Karpas-422 (cell line): ENCODE data around the gene ADAMTS10. TPM values are rescaled to one million over a fixed set of nuclear protein-coding genes. Genes with fewer than 3 reads are reported as not detected.

Experiments used
- DNase-seq: peaks from one replicate; pipeline ENCODE4 v3.0.0-alpha.2; 2015
- H2AFZ ChIP-seq: fragments of 200-600 bp; sonication (generic); 2 replicates; pipeline ENCODE4 v1.6.1; 2014; ENCODE audit warnings: antibody characterized with exemption, low read length, mixed read lengths
- H3K27ac ChIP-seq: fragments of 200-600 bp; sonication (generic); 2 replicates; pipeline ENCODE4 v1.5.1; 2014; ENCODE audit warnings: mild to moderate bottlenecking, low read length, moderate library complexity
- H3K27me3 ChIP-seq: fragments of 200-600 bp; sonication (generic); 2 replicates; pipeline ENCODE4 v1.6.1; 2014; ENCODE audit warnings: low read length, mixed read lengths
- H3K36me3 ChIP-seq: fragments of 200-600 bp; sonication (generic); 2 replicates; pipeline ENCODE4 v1.6.1; 2014; ENCODE audit warnings: low read length, mixed read lengths; ENCODE audit not compliant: insufficient read depth
- H3K4me1 ChIP-seq: fragments of 200-600 bp; sonication (generic); 2 replicates; pipeline ENCODE4 v1.6.1; 2014; ENCODE audit warnings: mild to moderate bottlenecking, low read length, mixed read lengths
- H3K4me2 ChIP-seq: fragments of 200-600 bp; sonication (generic); 2 replicates; pipeline ENCODE4 v1.6.1; 2014; ENCODE audit warnings: low read length, low read depth, mild to moderate bottlenecking; ENCODE audit not compliant: poor library complexity, severe bottlenecking
- H3K4me3 ChIP-seq: fragments of 200-600 bp; sonication (generic); 2 replicates; pipeline ENCODE4 v1.5.1; 2014; ENCODE audit warnings: mild to moderate bottlenecking, antibody characterized with exemption, low read length, mixed read lengths
- H3K79me2 ChIP-seq: fragments of 200-600 bp; sonication (generic); 2 replicates; pipeline ENCODE4 v1.6.1; 2014; ENCODE audit warnings: mild to moderate bottlenecking, low read length, mixed read lengths
- H3K9ac ChIP-seq: fragments of 200-600 bp; sonication (generic); 2 replicates; pipeline ENCODE4 v1.6.0; 2014; ENCODE audit warnings: low read length
- H3K9me2 ChIP-seq: fragments of 200-600 bp; sonication (generic), shearing (Covaris generic); replicated peaks from 2 replicates; pipeline ENCODE4 v1.6.0; 2014; ENCODE audit warnings: mild to moderate bottlenecking, low read length, moderate library complexity; ENCODE audit not compliant: insufficient read depth
- H3K9me3 ChIP-seq: fragments of 300-700, 200-600 bp; sonication (generic); 2 replicates; pipeline ENCODE4 v1.6.1; 2014; ENCODE audit warnings: low read length, mixed read lengths
- H4K20me1 ChIP-seq: fragments of 200-600 bp; sonication (generic); 2 replicates; pipeline ENCODE4 v1.6.1; 2014; ENCODE audit warnings: mild to moderate bottlenecking, antibody characterized with exemption, low read length, low read depth; ENCODE audit not compliant: insufficient read depth
- total RNA-seq: library from RNA; depleted of rRNA; stranded (reverse); fragments of >200 nt; shearing (Covaris generic); gene quantifications from 2 replicates; pipeline ENCODE4 v1.2.3, GENCODE V29; 2014; ENCODE audit warnings: low replicate concordance

The ADAMTS10 gene
- total RNA-seq, 1 experiment from 2014 or later: not detected

- Histone ChIP-seq H3K4me3 (no peak overlapping the region), H2AFZ (no peak overlapping the region)
Measured at GRCh38 chr19:8609279-8610040, 1.1 kb downstream of the ADAMTS10 start.

GRCh38 chr19:8608941-8609278 lies 1.6 kb downstream of the ADAMTS10 start:
- no peaks in the 10 kb centered on the region for H3K4me1 ChIP-seq
- no peak for DNase-seq
- no peaks in the 10 kb centered on the region for H3K9me3 ChIP-seq
- H3K27me3 ChIP-seq: no peaks in the 10 kb centered on the region
- no peaks in the 10 kb centered on the region for H3K79me2 ChIP-seq
- H3K36me3 ChIP-seq: no peaks in the 10 kb centered on the region
- H2AFZ ChIP-seq: no peak overlapping the region
- H3K9me2 ChIP-seq: no peaks in the 10 kb centered on the region
- no peak overlapping the region for H3K4me2 ChIP-seq
- H4K20me1 ChIP-seq: no peaks in the 10 kb centered on the region
- H3K4me3 ChIP-seq: no peak overlapping the region
- H3K9ac ChIP-seq: no peak overlapping the region
- H3K27ac ChIP-seq: no peak overlapping the region

More at GRCh38 chr19:8609279-8610040, 1.1 kb downstream of the ADAMTS10 start:
- H4K20me1 ChIP-seq: no peaks in the 10 kb centered on the region
- no peaks in the 10 kb centered on the region for H3K27me3 ChIP-seq
- no peaks in the 10 kb centered on the region for H3K9me2 ChIP-seq
- H3K9ac ChIP-seq: no peak overlapping the region
- no peak for DNase-seq
- no peaks in the 10 kb centered on the region for H3K9me3 ChIP-seq
- no peaks in the 10 kb centered on the region for H3K36me3 ChIP-seq
- no peaks in the 10 kb centered on the region for H3K4me1 ChIP-seq
- no peak overlapping the region for H3K27ac ChIP-seq
- H3K4me2 ChIP-seq: no peak overlapping the region
- H3K79me2 ChIP-seq: no peaks in the 10 kb centered on the region

- Histone ChIP-seq H3K4me2 (no peak overlapping the region), H3K4me1 (no peaks in the 10 kb centered on the region), H2AFZ (no peak overlapping the region), H3K36me3 (no peaks in the 10 kb centered on the region), H4K20me1 (no peaks in the 10 kb centered on the region), H3K9ac (no peak overlapping the region), H3K4me3 (no peak overlapping the region), H3K27ac (no peak overlapping the region), H3K9me3 (no peaks in the 10 kb centered on the region), H3K79me2 (no peaks in the 10 kb centered on the region), H3K27me3 (no peaks in the 10 kb centered on the region), H3K9me2 (no peaks in the 10 kb centered on the region)
- no peak for DNase-seq
Measured at GRCh38 chr19:8607386-8607785, 3.1 kb downstream of the ADAMTS10 start.

- no peaks in the 10 kb centered on the region for H3K79me2 ChIP-seq
- no peak overlapping the region for H2AFZ ChIP-seq
- H3K9me3 ChIP-seq: no peaks in the 10 kb centered on the region
- H3K36me3 ChIP-seq: no peaks in the 10 kb centered on the region
- no peak overlapping the region for H3K27ac ChIP-seq
- no peak overlapping the region for H3K9ac ChIP-seq
- no peak for DNase-seq
- no peaks in the 10 kb centered on the region for H3K4me1 ChIP-seq
- no peak overlapping the region for H3K4me3 ChIP-seq
- no peaks in the 10 kb centered on the region for H4K20me1 ChIP-seq
- H3K27me3 ChIP-seq: no peaks in the 10 kb centered on the region
- no peaks in the 10 kb centered on the region for H3K9me2 ChIP-seq
- H3K4me2 ChIP-seq: no peak overlapping the region
Measured at GRCh38 chr19:8605514-8605913, 5.0 kb downstream of the ADAMTS10 start.

- H3K36me3 ChIP-seq: no peaks in the 10 kb centered on the region
- no peak for DNase-seq
- no peak overlapping the region for H2AFZ ChIP-seq
- no peaks in the 10 kb centered on the region for H3K4me1 ChIP-seq
- H3K79me2 ChIP-seq: no peaks in the 10 kb centered on the region
- no peaks in the 10 kb centered on the region for H3K9me3 ChIP-seq
- no peaks in the 10 kb centered on the region for H4K20me1 ChIP-seq
- H3K4me3 ChIP-seq: no peak overlapping the region
- H3K9ac ChIP-seq: no peak overlapping the region
- H3K4me2 ChIP-seq: no peak overlapping the region
- H3K27ac ChIP-seq: no peak overlapping the region
- H3K27me3 ChIP-seq: no peaks in the 10 kb centered on the region
- no peaks in the 10 kb centered on the region for H3K9me2 ChIP-seq
Measured at GRCh38 chr19:8601796-8602195, 8.7 kb downstream of the ADAMTS10 start.

GRCh38 chr19:8600816-8601215 lies 9.7 kb downstream of the ADAMTS10 start:
- Histone ChIP-seq H3K4me3 (no peak overlapping the region), H3K9me2 (no peaks in the 10 kb centered on the region), H3K27ac (no peak overlapping the region), H3K4me2 (no peak overlapping the region), H3K9me3 (no peaks in the 10 kb centered on the region), H3K27me3 (no peaks in the 10 kb centered on the region), H3K4me1 (no peaks in the 10 kb centered on the region), H3K36me3 (no peaks in the 10 kb centered on the region), H3K79me2 (no peaks in the 10 kb centered on the region), H2AFZ (no peak overlapping the region), H4K20me1 (no peaks in the 10 kb centered on the region), H3K9ac (no peak overlapping the region)
- DNase-seq: no peak

- Histone ChIP-seq H3K27me3 (no peaks in the 10 kb centered on the region), H2AFZ (no peak overlapping the region), H3K9ac (no peak overlapping the region), H4K20me1 (no peaks in the 10 kb centered on the region), H3K4me2 (no peak overlapping the region), H3K4me1 (no peaks in the 10 kb centered on the region), H3K79me2 (no peaks in the 10 kb centered on the region), H3K36me3 (no peaks in the 10 kb centered on the region), H3K27ac (no peak overlapping the region), H3K4me3 (no peak overlapping the region), H3K9me3 (no peaks in the 10 kb centered on the region), H3K9me2 (no peaks in the 10 kb centered on the region)
- DNase-seq: no peak
Measured at GRCh38 chr19:8600064-8600463, 10.5 kb downstream of the ADAMTS10 start.

GRCh38 chr19:8596168-8596567 lies 14.3 kb downstream of the ADAMTS10 start:
- Histone ChIP-seq H3K9ac (no peak overlapping the region), H2AFZ (no peak overlapping the region), H3K27me3 (no peaks in the 10 kb centered on the region), H3K4me2 (no peak overlapping the region), H3K9me2 (no peaks in the 10 kb centered on the region), H3K27ac (no peak overlapping the region), H3K79me2 (no peaks in the 10 kb centered on the region), H4K20me1 (no peaks in the 10 kb centered on the region), H3K9me3 (no peaks in the 10 kb centered on the region), H3K4me1 (no peaks in the 10 kb centered on the region), H3K36me3 (no peaks in the 10 kb centered on the region), H3K4me3 (no peak overlapping the region)
- no peak for DNase-seq
